ENCODE results near the gene CD84.

DNA sequence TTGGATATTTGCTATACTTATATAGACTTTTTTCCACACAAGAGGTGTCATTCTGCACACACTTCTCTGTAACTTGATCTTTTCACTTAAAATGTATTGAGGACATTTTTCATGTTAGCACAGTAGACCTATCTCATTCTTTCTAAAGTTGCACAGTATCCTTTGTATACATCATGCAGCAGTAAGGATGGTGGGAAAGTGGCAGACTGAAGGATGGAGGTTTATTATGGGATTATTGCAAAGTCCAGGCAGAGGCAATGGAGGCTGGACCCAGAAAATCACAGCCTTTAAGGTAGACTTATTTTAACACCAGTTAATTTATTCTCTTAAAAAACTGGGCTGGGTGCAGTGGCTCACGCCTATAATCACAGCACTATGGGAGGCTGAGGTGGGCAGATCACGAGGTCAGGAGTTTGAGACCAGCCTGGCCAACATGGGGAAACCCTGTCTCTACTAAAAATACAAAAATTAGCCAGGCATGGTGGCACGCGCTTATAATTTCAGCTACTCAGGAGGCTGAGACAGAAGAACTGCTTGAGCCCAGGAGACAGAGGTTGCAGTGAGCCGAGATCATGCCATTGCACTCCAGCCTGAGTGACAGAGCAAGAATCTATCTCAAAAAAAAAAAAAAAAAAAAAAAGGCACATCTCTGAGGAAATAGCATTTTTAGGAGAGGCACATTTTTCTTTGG lies 41.8 kb upstream of the CD84 start:
- TF ChIP-seq POLR2AphosphoS5 (IDR thresholded peaks at IDR 0.05; ENCODE audit: low read depth, low read length) (no peak), SIN3A (IDR thresholded peaks at IDR 0.05; ENCODE audit: borderline replicate concordance, insufficient read depth, low read length) (no peak), TAF1 (IDR thresholded peaks at IDR 0.05; ENCODE audit: borderline replicate concordance, insufficient read depth, low read length) (no peak)
- TF ChIP-seq, protein P1, sequence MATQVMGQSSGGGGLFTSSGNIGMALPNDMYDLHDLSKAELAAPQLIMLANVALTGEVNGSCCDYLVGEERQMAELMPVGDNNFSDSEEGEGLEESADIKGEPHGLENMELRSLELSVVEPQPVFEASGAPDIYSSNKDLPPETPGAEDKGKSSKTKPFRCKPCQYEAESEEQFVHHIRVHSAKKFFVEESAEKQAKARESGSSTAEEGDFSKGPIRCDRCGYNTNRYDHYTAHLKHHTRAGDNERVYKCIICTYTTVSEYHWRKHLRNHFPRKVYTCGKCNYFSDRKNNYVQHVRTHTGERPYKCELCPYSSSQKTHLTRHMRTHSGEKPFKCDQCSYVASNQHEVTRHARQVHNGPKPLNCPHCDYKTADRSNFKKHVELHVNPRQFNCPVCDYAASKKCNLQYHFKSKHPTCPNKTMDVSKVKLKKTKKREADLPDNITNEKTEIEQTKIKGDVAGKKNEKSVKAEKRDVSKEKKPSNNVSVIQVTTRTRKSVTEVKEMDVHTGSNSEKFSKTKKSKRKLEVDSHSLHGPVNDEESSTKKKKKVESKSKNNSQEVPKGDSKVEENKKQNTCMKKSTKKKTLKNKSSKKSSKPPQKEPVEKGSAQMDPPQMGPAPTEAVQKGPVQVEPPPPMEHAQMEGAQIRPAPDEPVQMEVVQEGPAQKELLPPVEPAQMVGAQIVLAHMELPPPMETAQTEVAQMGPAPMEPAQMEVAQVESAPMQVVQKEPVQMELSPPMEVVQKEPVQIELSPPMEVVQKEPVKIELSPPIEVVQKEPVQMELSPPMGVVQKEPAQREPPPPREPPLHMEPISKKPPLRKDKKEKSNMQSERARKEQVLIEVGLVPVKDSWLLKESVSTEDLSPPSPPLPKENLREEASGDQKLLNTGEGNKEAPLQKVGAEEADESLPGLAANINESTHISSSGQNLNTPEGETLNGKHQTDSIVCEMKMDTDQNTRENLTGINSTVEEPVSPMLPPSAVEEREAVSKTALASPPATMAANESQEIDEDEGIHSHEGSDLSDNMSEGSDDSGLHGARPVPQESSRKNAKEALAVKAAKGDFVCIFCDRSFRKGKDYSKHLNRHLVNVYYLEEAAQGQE (IDR thresholded peaks at IDR 0.05; ENCODE audit: insufficient read depth in 1 of 2, low read depth in 2 of 2, low read length in 2 of 2) = no peak
